Measurements from ENCODE around the gene C20orf202.
A peak's percentile ranks its signal among the peaks of the same experiment; 100 is the strongest.

C20orf202 gene

GRCh38 chr20:1202762-1203504 is at the start of gene C20orf202:
TSS of gene C20orf202 (plus strand) at chr20:1203454. CDS start at chr20:1203586, 132 bp downstream.
- H3K27me3 Mint-ChIP-seq: peaks cover 21% of the 10 kb centered on the region
- no peak within 1 kb of the TSS for H3K27ac Mint-ChIP-seq
- DNase-seq: no peak
- H3K4me1 Mint-ChIP-seq: peaks cover 8% of the 10 kb centered on the region
- H3K4me3 Mint-ChIP-seq: no peak within 1 kb of the TSS
- CTCF ChIA-PET: interaction anchor here (0.9 kb wide), 1 partner anchor 10 kb away, joined by 3 read pairs; no protein-coding TSS in a partner anchor
- no peaks in the 10 kb centered on the region for H3K36me3 Mint-ChIP-seq
- no peaks in the 10 kb centered on the region for H3K9me3 Mint-ChIP-seq

- Mint-ChIP-seq H3K9me3 (no peaks in the 10 kb centered on the region), H3K27me3 (no peaks in the 10 kb centered on the region), H3K4me3 (no peak overlapping the region), H3K4me1 (peaks cover 8% of the 10 kb centered on the region), H3K27ac (no peak overlapping the region), H3K36me3 (peaks cover 50% of the 10 kb centered on the region)
- CTCF ChIA-PET: interaction anchor here (1.7 kb wide), 1 partner anchor 58 kb away, joined by 3 read pairs; no protein-coding TSS in a partner anchor
- DNase-seq: no peak
Measured at GRCh38 chr20:1154226-1154625, 49.0 kb upstream of the C20orf202 start.

- Mint-ChIP-seq H3K9me3 (no peaks in the 10 kb centered on the region), H3K4me3 (no peak overlapping the region), H3K36me3 (peaks cover 47% of the 10 kb centered on the region), H3K4me1 (peaks cover 8% of the 10 kb centered on the region), H3K27me3 (no peaks in the 10 kb centered on the region), H3K27ac (no peak overlapping the region)
- DNase-seq: no peak
- CTCF ChIA-PET: interaction anchor here (1.7 kb wide), 1 partner anchor 57 kb away, joined by 3 read pairs; no protein-coding TSS in a partner anchor
Measured at GRCh38 chr20:1154691-1155090, 48.6 kb upstream of the C20orf202 start.

- CTCF ChIA-PET: no interaction called here
- no peak for DNase-seq
Measured at GRCh38 chr20:1155342-1155741, 47.9 kb upstream of the C20orf202 start.

GRCh38 chr20:1160496-1160895 is 42.8 kb upstream of the C20orf202 start:
- CTCF ChIA-PET: no interaction called here
- Mint-ChIP-seq H3K4me1 (no peaks in the 10 kb centered on the region), H3K27ac (no peak overlapping the region), H3K9me3 (no peaks in the 10 kb centered on the region), H3K36me3 (peaks cover 32% of the 10 kb centered on the region), H3K4me3 (no peak overlapping the region), H3K27me3 (no peaks in the 10 kb centered on the region)
- no peak for DNase-seq

More at GRCh38 chr20:1155342-1155741, 47.9 kb upstream of the C20orf202 start:
- Mint-ChIP-seq H3K36me3 (peaks cover 46% of the 10 kb centered on the region), H3K27ac (no peak overlapping the region), H3K9me3 (no peaks in the 10 kb centered on the region), H3K27me3 (no peaks in the 10 kb centered on the region), H3K4me3 (no peak overlapping the region), H3K4me1 (peaks cover 8% of the 10 kb centered on the region)

GRCh38 chr20:1160991-1161390 is 42.3 kb upstream of the C20orf202 start:
- CTCF ChIA-PET: no interaction called here
- Mint-ChIP-seq H3K27me3 (no peaks in the 10 kb centered on the region), H3K9me3 (no peaks in the 10 kb centered on the region), H3K4me3 (no peak overlapping the region), H3K4me1 (no peaks in the 10 kb centered on the region), H3K36me3 (peaks cover 32% of the 10 kb centered on the region), H3K27ac (no peak overlapping the region)
- DNase-seq: no peak

GRCh38 chr20:1163105-1163504 is 40.1 kb upstream of the C20orf202 start:
- H3K27ac Mint-ChIP-seq: no peak overlapping the region
- no peaks in the 10 kb centered on the region for H3K4me1 Mint-ChIP-seq
- no peaks in the 10 kb centered on the region for H3K9me3 Mint-ChIP-seq
- H3K27me3 Mint-ChIP-seq: no peaks in the 10 kb centered on the region
- H3K4me3 Mint-ChIP-seq: no peak overlapping the region
- H3K36me3 Mint-ChIP-seq: peaks cover 44% of the 10 kb centered on the region
- CTCF ChIA-PET: no interaction called here
- no peak for DNase-seq

GRCh38 chr20:1163653-1164052 is 39.6 kb upstream of the C20orf202 start:
- Mint-ChIP-seq H3K27ac (no peak overlapping the region), H3K9me3 (no peaks in the 10 kb centered on the region), H3K4me1 (no peaks in the 10 kb centered on the region), H3K27me3 (no peaks in the 10 kb centered on the region), H3K4me3 (no peak overlapping the region), H3K36me3 (peaks cover 49% of the 10 kb centered on the region)
- CTCF ChIA-PET: no interaction called here
- DNase-seq: no peak

GRCh38 chr20:1164871-1165270 is 38.4 kb upstream of the C20orf202 start:
- no peak for DNase-seq
- no peaks in the 10 kb centered on the region for H3K27me3 Mint-ChIP-seq
- H3K4me3 Mint-ChIP-seq: no peak overlapping the region
- CTCF ChIA-PET: interaction anchor here (0.8 kb wide), 1 partner anchor 13 kb away, joined by 3 read pairs; no protein-coding TSS in a partner anchor
- no peaks in the 10 kb centered on the region for H3K4me1 Mint-ChIP-seq
- no peak overlapping the region for H3K27ac Mint-ChIP-seq
- H3K9me3 Mint-ChIP-seq: no peaks in the 10 kb centered on the region
- H3K36me3 Mint-ChIP-seq: peaks cover 57% of the 10 kb centered on the region

GRCh38 chr20:1165521-1165920 is 37.7 kb upstream of the C20orf202 start:
- Mint-ChIP-seq H3K27ac (no peak overlapping the region), H3K4me3 (no peak overlapping the region), H3K36me3 (peaks cover 62% of the 10 kb centered on the region), H3K27me3 (no peaks in the 10 kb centered on the region), H3K4me1 (no peaks in the 10 kb centered on the region), H3K9me3 (no peaks in the 10 kb centered on the region)
- no peak for DNase-seq
- CTCF ChIA-PET: interaction anchor here (0.8 kb wide), 1 partner anchor 12 kb away, joined by 3 read pairs; no protein-coding TSS in a partner anchor

GRCh38 chr20:1165941-1166340 is 37.3 kb upstream of the C20orf202 start:
- CTCF ChIA-PET: no interaction called here
- H3K4me1 Mint-ChIP-seq: no peaks in the 10 kb centered on the region
- no peak overlapping the region for H3K4me3 Mint-ChIP-seq
- H3K27ac Mint-ChIP-seq: no peak overlapping the region
- no peak for DNase-seq
- H3K27me3 Mint-ChIP-seq: no peaks in the 10 kb centered on the region
- no peaks in the 10 kb centered on the region for H3K9me3 Mint-ChIP-seq
- H3K36me3 Mint-ChIP-seq: peaks cover 59% of the 10 kb centered on the region

- H3K9me3 Mint-ChIP-seq: no peaks in the 10 kb centered on the region
- no peak for DNase-seq
- no peak overlapping the region for H3K4me3 Mint-ChIP-seq
- CTCF ChIA-PET: interaction anchor here (0.7 kb wide), 1 partner anchor 50 kb away, joined by 4 read pairs; no protein-coding TSS in a partner anchor
- peaks cover 58% of the 10 kb centered on the region for H3K36me3 Mint-ChIP-seq
- no peaks in the 10 kb centered on the region for H3K27me3 Mint-ChIP-seq
- no peaks in the 10 kb centered on the region for H3K4me1 Mint-ChIP-seq
- H3K27ac Mint-ChIP-seq: no peak overlapping the region
Measured at GRCh38 chr20:1166948-1167720, 36.1 kb upstream of the C20orf202 start.

- Mint-ChIP-seq H3K4me3 (no peak overlapping the region), H3K9me3 (no peaks in the 10 kb centered on the region), H3K27me3 (no peaks in the 10 kb centered on the region), H3K27ac (no peak overlapping the region), H3K4me1 (no peaks in the 10 kb centered on the region), H3K36me3 (peaks cover 55% of the 10 kb centered on the region)
- CTCF ChIA-PET: no interaction called here
- DNase-seq: no peak
Measured at GRCh38 chr20:1169224-1169623, 34.0 kb upstream of the C20orf202 start.

- Mint-ChIP-seq H3K4me1 (no peaks in the 10 kb centered on the region), H3K27ac (no peak overlapping the region), H3K4me3 (no peak overlapping the region), H3K27me3 (no peaks in the 10 kb centered on the region), H3K9me3 (no peaks in the 10 kb centered on the region), H3K36me3 (peaks cover 36% of the 10 kb centered on the region)
- DNase-seq: peak; percentile 51
- CTCF ChIA-PET: interaction anchor here (1.4 kb wide), 1 partner anchor 10 kb away, joined by 3 read pairs; no protein-coding TSS in a partner anchor
Measured at GRCh38 chr20:1171461-1172093, 31.7 kb upstream of the C20orf202 start.
